HEK293T (cell line): ENCODE measurements around the gene LSAMP.

Experiments used
- ARNT ChIP-seq: fragments of 450-650 bp; IDR thresholded peaks from 2 replicates; pipeline ENCODE4 v1.6.1; 2017; ENCODE audit warnings: mild to moderate bottlenecking
- ELF4 ChIP-seq: fragments of 450-650 bp; IDR thresholded peaks from 2 replicates; pipeline ENCODE4 v1.6.1; 2017; ENCODE audit warnings: antibody characterized with exemption
- FOXA1 ChIP-seq: fragments of 450-650 bp; IDR thresholded peaks from 2 replicates; pipeline ENCODE4 v1.6.1; 2016; ENCODE audit warnings: mild to moderate bottlenecking
- FOXM1 ChIP-seq: fragments of 450-650 bp; IDR thresholded peaks from 2 replicates; pipeline ENCODE4 v1.6.1; 2017; ENCODE audit warnings: mild to moderate bottlenecking, borderline replicate concordance
- HDGF ChIP-seq: fragments of 450-650 bp; IDR thresholded peaks from 2 replicates; pipeline ENCODE4 v1.6.1; 2017; ENCODE audit warnings: antibody characterized with exemption, borderline replicate concordance
- LEF1 ChIP-seq: fragments of 450-650 bp; IDR thresholded peaks from 2 replicates; pipeline ENCODE4 v1.6.1; 2017; ENCODE audit warnings: mild to moderate bottlenecking, borderline replicate concordance
- NFRKB ChIP-seq: fragments of 450-650 bp; IDR thresholded peaks from 2 replicates; pipeline ENCODE4 v1.6.1; 2016; ENCODE audit warnings: mild to moderate bottlenecking, moderate library complexity
- SP1 ChIP-seq: fragments of 450-650 bp; IDR thresholded peaks from 2 replicates; pipeline ENCODE4 v1.6.1; 2017
- SUZ12 ChIP-seq: fragments of 450-650 bp; IDR thresholded peaks from 2 replicates; pipeline ENCODE4 v1.6.1; 2016; ENCODE audit warnings: mild to moderate bottlenecking
- TARDBP ChIP-seq: fragments of 450-650 bp; IDR thresholded peaks from 2 replicates; pipeline ENCODE4 v1.6.1; 2016
- TF ChIP-seq, protein P1 (sequence below): fragments of 450-650 bp; IDR thresholded peaks from 2 replicates; pipeline ENCODE4 v1.6.1; 2016

DNA sequence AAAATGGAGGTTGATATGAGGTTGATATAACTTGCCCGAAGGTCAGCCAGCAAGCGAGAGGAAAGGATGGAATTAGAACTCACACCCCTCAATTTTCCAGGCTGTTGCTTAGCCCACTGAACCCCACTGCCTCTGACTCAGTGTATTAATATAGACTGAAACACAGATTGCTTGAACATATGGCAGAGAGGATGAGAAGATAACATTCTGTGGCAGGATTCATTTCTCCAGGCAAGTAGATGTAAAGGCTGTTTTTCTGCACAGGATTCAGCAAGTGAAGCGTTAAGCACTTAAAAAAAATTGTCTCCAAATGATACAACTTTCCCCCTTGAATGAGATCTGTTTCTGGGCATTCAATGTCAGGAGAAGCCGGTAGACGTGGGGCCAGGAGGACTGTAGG is 486.8 kb downstream of the LSAMP start:
- no peak for TF ChIP-seq HDGF
- no peak for TF ChIP-seq SP1
- no peak for TF ChIP-seq ELF4
- TF ChIP-seq TARDBP, result no peak
- no peak for TF ChIP-seq FOXM1
- TF ChIP-seq, protein P1, sequence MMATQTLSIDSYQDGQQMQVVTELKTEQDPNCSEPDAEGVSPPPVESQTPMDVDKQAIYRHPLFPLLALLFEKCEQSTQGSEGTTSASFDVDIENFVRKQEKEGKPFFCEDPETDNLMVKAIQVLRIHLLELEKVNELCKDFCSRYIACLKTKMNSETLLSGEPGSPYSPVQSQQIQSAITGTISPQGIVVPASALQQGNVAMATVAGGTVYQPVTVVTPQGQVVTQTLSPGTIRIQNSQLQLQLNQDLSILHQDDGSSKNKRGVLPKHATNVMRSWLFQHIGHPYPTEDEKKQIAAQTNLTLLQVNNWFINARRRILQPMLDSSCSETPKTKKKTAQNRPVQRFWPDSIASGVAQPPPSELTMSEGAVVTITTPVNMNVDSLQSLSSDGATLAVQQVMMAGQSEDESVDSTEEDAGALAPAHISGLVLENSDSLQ, result no peak
- no peak for TF ChIP-seq FOXA1
- TF ChIP-seq ARNT, result no peak
- TF ChIP-seq LEF1, result no peak
- TF ChIP-seq SUZ12, result no peak
- no peak for TF ChIP-seq NFRKB
